SK-N-MC (cell line): ENCODE data around the gene RAB24.

Experiments used
- EZH2 ChIP-seq: fragments of 200-600 bp; sonication (generic); IDR thresholded peaks from one replicate; pipeline ENCODE4 v1.6.1; 2017; ENCODE audit warnings: antibody characterized with exemption
- FOXP2 ChIP-seq: optimal IDR thresholded peaks from 2 replicates; pipeline ENCODE3; 2011; ENCODE audit warnings: mild to moderate bottlenecking, moderate library complexity; ENCODE audit not compliant: insufficient read depth; ENCODE audit errors: extremely low read length, control extremely low read depth
- POLR2AphosphoS5 ChIP-seq: IDR thresholded peaks from 2 replicates; pipeline ENCODE4 v1.6.1; 2012; ENCODE audit warnings: mild to moderate bottlenecking, low read depth, low read length, borderline replicate concordance

DNA sequence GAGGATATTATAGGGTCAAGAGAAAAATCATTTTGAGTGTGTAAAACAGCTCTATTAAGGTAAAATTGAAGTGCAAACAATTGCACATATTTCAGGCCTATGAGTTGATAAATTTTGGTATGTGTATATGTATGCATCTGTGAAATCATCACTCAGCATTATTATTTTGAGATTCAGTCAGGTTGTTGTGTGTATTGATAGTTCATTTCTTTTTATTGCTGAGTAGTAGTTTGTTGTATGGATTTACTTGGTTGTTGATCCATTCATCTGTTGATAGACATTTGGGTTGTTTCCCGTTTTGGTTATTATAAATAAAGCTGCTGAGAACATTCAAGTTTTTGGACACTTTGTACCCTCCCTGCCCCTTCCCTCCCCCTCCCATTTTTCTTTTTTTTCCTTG is 50.3 kb downstream of the RAB24 start:
- TF ChIP-seq EZH2 = no peak
- TF ChIP-seq FOXP2 = no peak
- TF ChIP-seq POLR2AphosphoS5 = no peak
